Stimulated activated CD8-positive, alpha-beta memory T cell treated with anti-CD3 and anti-CD28 coated beads, Interleukin-7, amount 100 ng/mL, for 4 hours (primary cell): ENCODE results near the gene MPHOSPH8.
"Not testable (repeated sequence)": the region's sequence is repeated elsewhere in the genome, so short reads cannot be mapped to it uniquely, and the experiment has no call there.

Experiments used
- DNase-seq, 2 donors: peaks; one replicate each; pipeline ENCODE4 v3.0.0-alpha.2; 2020; ENCODE audit warnings: low read depth in 2 of 2

The MPHOSPH8 gene

DNA sequence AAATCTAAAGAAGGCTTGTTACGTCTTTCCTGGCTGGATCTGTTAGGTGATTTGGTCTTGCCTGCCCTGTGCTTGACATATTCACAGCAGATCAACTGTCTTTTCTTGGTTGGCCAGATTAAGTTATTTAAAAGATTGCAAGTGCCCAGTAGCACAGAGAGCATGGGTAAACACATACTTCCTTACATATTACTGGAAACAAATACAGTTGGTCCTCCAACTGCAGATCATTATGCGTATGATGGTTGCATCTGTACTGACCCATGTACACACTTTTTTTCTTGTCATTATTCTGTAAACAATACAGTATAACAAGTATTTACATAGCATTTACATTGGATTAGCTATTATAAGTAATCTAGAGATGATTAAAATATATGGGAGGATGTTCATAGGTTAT lies 9.2 kb upstream of the MPHOSPH8 start:
- DNase-seq, result no peak

GRCh38 chr13:19632915-19633478 lies 462 bp upstream of the MPHOSPH8 start:
- DNase-seq, result no peak

GRCh38 chr13:19634256-19634740 lies 839 bp downstream of the MPHOSPH8 start:
- DNase-seq, result no peak

GRCh38 chr13:19635926-19636325 lies 2.5 kb downstream of the MPHOSPH8 start:
- DNase-seq, result not testable (repeated sequence)

DNA sequence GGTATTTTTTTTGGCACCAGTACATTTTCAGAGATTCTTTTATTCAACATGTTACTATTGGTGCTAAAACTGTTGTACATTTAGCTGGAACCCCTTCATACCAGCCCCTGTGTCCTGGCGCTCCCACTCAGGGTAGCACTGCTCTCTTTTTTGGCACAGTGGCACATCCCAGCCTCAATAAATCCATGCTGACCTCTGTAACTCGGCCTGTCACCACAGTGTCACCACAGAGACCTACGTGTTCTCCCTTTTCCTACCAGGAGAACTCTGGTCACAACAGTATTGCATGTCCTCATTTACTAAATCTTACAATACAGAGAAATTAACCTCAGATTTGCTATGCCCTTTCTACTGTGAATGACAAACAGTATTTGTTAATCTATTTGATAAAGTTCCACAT lies 10.2 kb downstream of the MPHOSPH8 start:
- DNase-seq, result no peak

DNA sequence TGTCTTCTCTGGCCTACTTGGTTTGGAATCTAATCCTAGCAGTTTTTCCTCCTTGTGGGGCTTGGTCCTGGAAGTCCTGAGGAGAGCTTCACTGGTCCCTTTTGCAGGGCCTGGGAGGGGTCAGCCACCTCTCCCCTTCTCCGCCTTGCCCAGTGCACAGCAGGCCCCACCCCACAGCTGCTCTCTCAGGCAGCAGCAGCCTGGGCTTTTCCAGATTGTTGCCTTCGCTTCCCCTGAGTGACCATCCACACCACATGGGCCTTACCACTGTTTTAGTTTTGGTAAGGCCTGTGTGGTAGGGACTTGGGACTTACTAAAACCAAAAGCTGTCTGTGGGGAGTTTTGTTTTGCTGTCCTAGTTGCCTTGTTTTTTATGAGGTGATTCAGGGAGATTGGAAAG lies 11.5 kb downstream of the MPHOSPH8 start:
- no peak for DNase-seq

- no peak for DNase-seq
Measured at GRCh38 chr13:19646063-19646462, 12.6 kb downstream of the MPHOSPH8 start.

DNA sequence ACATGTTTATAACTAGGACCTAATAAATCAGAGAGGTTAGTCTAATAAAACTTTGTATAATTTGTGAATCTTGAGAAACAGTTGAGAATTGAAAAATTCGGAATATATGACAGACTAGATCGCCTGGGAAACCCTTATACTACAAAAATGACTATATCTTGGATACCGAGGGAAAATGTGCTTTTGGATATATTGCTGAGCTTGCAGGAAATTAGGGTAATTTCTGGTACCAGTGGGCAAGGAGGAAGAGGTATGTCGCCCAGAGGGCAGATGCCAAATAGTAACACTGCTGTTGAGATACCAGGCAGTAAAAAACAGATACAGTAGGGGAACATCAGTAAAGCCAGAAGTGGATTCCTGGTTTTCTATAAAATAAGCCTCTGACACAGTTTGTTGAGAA lies 17.3 kb downstream of the MPHOSPH8 start:
- DNase-seq, result no peak

GRCh38 chr13:19657872-19658591 lies 24.6 kb downstream of the MPHOSPH8 start:
- DNase-seq, result no peak

DNA sequence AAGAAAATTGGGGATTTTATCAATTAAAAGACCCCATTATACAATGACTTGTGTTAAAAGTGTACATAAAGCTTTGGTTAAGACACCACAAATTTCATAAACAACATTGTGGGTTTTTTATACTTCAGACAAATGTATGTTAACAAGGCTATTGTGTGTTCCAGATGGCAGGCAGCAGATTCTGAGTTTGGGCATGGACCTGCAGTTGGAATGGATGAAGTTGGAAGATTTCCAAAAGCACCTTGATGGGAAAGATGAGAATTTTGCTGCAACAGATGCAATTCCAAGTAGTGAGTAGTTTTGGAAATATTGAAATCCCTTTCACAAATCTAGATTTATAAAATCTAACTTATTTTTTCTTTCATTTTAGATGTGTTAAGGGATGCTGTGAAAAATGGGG lies 25.4 kb downstream of the MPHOSPH8 start:
- DNase-seq, result no peak

DNA sequence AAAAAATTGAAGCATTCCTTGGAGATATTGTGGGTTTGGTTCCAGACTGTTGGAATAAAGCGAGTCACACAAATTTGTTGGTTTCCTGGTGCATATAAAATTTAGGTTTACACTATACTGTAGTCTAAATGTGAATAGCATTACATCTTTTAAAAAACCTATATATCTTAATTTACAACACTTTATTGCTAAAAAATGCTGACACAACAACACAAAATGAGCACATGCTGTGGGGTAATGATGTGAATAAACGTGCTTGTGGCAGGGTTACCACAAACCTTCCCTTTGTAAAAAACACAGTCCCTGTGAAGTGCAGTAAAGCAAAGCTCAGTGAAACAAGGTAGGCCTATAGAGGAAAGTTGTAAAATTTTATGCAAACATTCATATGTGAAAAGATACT lies 27.7 kb downstream of the MPHOSPH8 start:
- no peak for DNase-seq

DNA sequence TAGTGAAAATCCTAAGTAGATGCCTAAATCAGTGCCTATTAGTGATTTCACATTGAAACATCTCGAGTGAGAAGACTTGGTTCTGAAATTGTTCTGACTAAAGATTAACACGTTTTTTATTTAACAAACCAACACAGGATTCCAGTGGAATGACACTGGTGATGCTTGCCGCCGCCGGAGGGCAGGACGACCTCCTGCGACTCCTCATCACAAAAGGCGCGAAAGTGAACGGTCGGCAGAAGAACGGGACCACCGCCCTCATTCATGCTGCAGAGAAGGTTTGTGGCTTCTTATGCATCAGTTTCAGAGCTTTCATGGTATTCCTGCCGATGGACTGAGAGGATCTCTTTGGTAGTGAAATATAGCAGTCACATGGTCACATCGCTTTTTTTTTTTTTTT lies 28.1 kb downstream of the MPHOSPH8 start:
- no peak for DNase-seq

DNA sequence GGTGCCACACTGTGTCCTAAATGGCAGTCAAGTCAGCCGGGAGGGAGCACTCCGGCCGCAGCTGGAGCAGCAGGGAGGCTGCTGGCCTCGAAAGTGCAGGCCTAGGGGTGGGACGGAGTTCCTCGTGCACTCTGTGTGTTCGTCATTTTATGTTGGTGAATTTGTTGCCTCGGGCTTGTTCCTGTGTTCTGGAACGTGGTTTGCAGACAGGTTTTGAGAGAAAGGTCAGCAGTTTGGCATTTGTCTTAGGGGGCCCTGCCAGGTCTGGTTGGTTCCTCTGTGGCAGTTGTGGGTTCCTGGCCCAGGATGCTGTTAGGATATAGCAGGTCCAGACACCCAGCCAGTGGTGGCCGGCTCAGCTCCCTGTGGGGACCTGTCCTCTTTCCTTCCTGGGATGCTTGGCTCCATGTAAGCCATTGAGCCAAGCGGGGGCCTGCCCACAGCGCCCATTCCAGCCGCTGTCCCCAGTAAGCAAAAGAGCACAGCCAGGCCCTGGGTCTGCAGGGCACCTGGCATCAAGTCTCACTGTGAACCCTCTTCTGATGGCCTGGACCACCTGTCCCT lies 30.0 kb downstream of the MPHOSPH8 start:
- DNase-seq, result no peak

- no peak for DNase-seq
Measured at GRCh38 chr13:19664481-19665230, 31.2 kb downstream of the MPHOSPH8 start.

- no peak for DNase-seq
Measured at GRCh38 chr13:19665427-19665859, 32.0 kb downstream of the MPHOSPH8 start.

DNA sequence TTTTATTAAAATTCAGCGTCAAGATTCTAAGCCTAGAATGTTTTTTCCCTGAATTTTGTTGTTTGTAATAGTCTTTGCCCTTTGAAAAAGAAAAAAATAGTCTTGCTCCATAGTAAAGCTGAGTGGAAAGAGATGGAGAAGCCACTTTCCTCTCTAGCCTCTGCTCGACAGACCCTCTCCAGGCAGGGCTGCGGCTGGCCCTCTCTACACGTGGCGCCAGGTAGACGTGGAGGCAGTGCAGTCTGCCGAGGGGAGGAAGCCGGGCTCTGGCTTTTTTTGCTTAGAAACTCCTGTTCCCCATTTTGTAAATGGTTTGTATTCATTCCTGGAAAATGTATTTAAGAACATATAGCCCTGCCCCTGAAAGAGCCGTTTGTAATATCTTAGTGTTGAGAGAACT lies 35.3 kb downstream of the MPHOSPH8 start:
- DNase-seq, result no peak

- no peak for DNase-seq
Measured at GRCh38 chr13:19670147-19670546, 36.7 kb downstream of the MPHOSPH8 start.

DNA sequence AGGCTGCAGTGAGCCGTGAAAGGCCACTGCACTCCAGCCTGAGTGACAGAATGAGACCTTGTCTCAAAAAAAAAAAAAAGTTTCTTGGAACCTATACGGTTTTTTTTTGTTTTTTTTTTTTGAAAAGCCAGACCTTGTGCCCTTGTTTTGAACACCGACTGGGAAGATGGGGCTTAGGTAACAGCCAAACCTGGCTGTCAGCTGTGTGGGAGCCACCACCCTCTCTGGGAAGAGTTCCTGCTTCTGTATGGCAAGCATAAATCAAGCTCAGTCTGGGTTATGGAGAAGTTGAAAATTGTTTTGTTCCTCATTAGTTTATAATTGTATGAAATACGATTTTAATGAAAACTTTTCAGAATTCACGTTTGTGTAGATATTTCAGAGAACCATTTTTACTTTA lies 39.5 kb downstream of the MPHOSPH8 start:
- no peak for DNase-seq

DNA sequence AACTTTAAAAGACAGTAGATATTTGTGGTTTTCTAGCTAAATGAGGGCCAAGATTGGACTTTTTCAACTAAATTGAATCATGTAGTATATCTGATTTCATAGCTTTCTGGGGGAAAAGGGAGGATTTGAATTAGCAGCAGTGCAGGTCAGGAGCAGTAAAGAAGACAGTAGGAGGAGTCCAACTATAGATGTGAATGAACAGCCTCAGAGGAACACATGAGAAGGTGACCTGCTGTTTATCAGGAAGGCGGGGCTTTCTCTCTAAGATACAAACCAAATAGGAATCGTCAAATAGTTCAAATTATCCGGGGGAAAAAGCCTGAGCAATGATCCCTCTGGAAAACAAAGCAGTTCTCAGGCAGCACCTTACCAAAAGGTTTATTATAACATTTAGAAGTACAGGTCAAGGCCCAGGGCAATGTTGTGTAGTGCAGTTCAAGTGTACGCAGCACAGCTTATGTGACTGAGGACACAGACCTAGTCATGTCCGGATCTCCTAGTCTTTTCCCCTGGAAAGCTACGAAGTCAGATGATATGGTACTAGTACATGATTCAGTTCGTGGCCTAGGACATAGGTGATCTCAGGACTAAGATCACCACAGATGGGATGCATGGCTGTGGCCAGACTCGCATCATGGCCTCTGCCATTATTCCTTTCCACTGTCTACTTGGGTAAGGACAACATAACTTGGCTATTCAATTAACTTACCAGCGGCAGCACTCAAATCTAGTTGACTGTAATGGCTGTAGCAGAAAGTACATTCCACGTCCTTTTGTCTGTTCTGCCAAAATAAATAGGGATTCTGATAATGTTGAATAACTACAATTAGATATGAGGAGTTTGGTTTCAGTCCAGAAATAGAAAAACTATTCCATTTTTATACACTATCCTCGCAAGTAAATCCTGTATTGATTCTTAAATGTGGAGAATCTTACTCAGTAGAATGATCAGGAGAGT lies 40.3 kb downstream of the MPHOSPH8 start:
- DNase-seq, result no peak

DNA sequence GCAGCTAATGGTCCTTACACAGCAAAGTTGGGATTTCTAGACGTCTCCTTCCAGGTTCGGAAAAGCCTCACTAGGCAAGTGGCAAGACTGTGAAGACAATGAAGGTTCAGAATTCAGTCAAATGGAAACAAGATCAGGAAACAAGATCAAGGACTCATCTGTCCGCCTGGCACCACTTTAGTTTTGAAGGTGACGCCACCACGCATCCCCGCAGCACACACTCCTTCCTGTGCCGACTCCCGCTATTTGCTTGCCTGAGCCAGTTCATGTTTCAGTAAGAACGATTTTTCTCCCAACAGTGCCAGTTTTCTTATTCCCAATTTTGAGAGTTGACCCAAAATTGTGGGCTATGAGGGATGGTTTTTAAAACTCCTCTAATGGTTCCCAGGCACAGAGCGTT lies 41.4 kb downstream of the MPHOSPH8 start:
- DNase-seq, result no peak

DNA sequence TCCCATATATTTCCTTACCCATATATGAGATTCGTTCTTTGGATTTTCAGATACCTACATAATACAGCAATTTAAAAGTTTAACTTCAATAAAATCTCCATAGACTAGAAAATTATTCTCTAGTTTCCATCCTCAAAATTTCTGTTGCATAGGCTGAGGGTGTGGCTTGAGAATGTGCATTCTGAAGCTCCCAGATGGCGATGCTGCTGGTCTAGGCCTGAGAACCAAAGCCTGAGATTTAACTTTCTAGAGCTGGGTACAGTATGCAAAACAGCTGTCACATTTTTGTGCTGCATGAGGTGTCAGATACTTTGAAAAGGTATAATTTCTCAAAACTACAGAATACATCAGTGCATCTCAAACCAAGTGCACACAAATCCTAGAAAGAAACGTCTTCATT lies 42.7 kb downstream of the MPHOSPH8 start:
- no peak for DNase-seq
